ENCODE data around the gene BDH1.
"Not testable (repeated sequence)": the region's sequence is repeated elsewhere in the genome, so short reads cannot be mapped to it uniquely, and the experiment has no call there.

BDH1 gene

GRCh38 chr3:197520311-197521276 lies 35.2 kb downstream of the BDH1 start:
- no peaks in the 10 kb centered on the region for H3K36me3 ChIP-seq (ENCODE audit: low read length)
- H2AFZ ChIP-seq (ENCODE audit: low read depth, low read length, severe bottlenecking): no peak overlapping the region
- H3K79me2 ChIP-seq (ENCODE audit: insufficient read depth, low read length): no peaks in the 10 kb centered on the region
- H3K4me3 ChIP-seq (ENCODE audit: insufficient read depth, low read length, poor library complexity, severe bottlenecking): no peak overlapping the region
- TF ChIP-seq, protein P1, sequence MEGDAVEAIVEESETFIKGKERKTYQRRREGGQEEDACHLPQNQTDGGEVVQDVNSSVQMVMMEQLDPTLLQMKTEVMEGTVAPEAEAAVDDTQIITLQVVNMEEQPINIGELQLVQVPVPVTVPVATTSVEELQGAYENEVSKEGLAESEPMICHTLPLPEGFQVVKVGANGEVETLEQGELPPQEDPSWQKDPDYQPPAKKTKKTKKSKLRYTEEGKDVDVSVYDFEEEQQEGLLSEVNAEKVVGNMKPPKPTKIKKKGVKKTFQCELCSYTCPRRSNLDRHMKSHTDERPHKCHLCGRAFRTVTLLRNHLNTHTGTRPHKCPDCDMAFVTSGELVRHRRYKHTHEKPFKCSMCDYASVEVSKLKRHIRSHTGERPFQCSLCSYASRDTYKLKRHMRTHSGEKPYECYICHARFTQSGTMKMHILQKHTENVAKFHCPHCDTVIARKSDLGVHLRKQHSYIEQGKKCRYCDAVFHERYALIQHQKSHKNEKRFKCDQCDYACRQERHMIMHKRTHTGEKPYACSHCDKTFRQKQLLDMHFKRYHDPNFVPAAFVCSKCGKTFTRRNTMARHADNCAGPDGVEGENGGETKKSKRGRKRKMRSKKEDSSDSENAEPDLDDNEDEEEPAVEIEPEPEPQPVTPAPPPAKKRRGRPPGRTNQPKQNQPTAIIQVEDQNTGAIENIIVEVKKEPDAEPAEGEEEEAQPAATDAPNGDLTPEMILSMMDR (IDR thresholded peaks at IDR 0.05; ENCODE audit: insufficient read depth, low read length, poor library complexity, severe bottlenecking): no peak
- TF ChIP-seq EZH2phosphoT487 (conservative IDR thresholded peaks at IDR 0.05; ENCODE audit: low read length): no peak
- peaks cover 5% of the 10 kb centered on the region; the same call in 1 of the 2 replicates for H3F3A ChIP-seq (ENCODE audit: insufficient read depth)
- H3K9me3 ChIP-seq (ENCODE audit: insufficient read depth, low read length): no peaks in the 10 kb centered on the region
- H3K27ac ChIP-seq (ENCODE audit: low read depth, low read length): no peak overlapping the region
- H3K27me3 ChIP-seq (ENCODE audit: low read length): no peaks in the 10 kb centered on the region
- H3K9ac ChIP-seq (ENCODE audit: low read length): no peak overlapping the region
- no peak overlapping the region for H3K4me2 ChIP-seq (ENCODE audit: low read depth, low read length, poor library complexity, severe bottlenecking)
- no peaks in the 10 kb centered on the region for H4K20me1 ChIP-seq (ENCODE audit: low read depth, low read length)
- H3K9me2 ChIP-seq (replicated peaks; ENCODE audit: insufficient read depth, low read length): no peaks in the 10 kb centered on the region

DNA sequence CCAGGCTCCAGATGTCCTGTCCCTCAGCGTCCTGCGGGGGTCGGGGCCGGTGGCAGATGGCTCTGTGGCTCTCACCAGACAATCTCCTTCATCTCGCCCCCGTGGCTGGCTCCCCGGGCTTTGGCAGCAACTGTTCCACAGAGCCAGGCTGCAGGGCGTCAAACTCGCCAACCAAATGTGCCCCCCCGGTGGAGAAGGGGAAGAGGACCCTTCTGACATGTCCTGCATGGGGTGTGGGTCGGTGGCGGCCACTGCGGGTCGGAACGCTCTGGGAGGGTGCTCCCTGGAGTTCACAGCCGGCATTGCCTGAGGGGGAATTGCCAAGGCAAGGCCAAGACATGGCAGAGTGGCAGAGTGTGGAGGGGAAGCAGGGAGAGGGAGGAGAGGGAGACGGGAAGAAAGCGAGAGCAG lies 36.0 kb downstream of the BDH1 start:
- Histone ChIP-seq H3K27me3 (ENCODE audit: low read length) (no peaks in the 10 kb centered on the region), H3K27ac (ENCODE audit: low read depth, low read length) (no peak overlapping the region), H3K9ac (ENCODE audit: low read length) (no peak overlapping the region), H4K20me1 (ENCODE audit: low read depth, low read length) (no peaks in the 10 kb centered on the region), H3K9me2 (replicated peaks; ENCODE audit: insufficient read depth, low read length) (no peaks in the 10 kb centered on the region), H3K4me3 (ENCODE audit: insufficient read depth, low read length, poor library complexity, severe bottlenecking) (no peak overlapping the region), H3K79me2 (ENCODE audit: insufficient read depth, low read length) (no peaks in the 10 kb centered on the region), H3K9me3 (ENCODE audit: insufficient read depth, low read length) (no peaks in the 10 kb centered on the region), H3K36me3 (ENCODE audit: low read length) (no peaks in the 10 kb centered on the region), H2AFZ (ENCODE audit: low read depth, low read length, severe bottlenecking) (no peak overlapping the region), H3F3A (ENCODE audit: insufficient read depth) (peaks cover 5% of the 10 kb centered on the region; the same call in 1 of the 2 replicates), H3K4me2 (ENCODE audit: low read depth, low read length, poor library complexity, severe bottlenecking) (no peak overlapping the region)
- TF ChIP-seq, protein P1 (IDR thresholded peaks at IDR 0.05; ENCODE audit: insufficient read depth, low read length, poor library complexity, severe bottlenecking): no peak
- TF ChIP-seq EZH2phosphoT487 (conservative IDR thresholded peaks at IDR 0.05; ENCODE audit: low read length): no peak

GRCh38 chr3:197518881-197519421 lies 36.8 kb downstream of the BDH1 start:
- no peak overlapping the region for H3K4me2 ChIP-seq (ENCODE audit: low read depth, low read length, poor library complexity, severe bottlenecking)
- H4K20me1 ChIP-seq (ENCODE audit: low read depth, low read length): no peaks in the 10 kb centered on the region
- no peaks in the 10 kb centered on the region for H3K9me2 ChIP-seq (replicated peaks; ENCODE audit: insufficient read depth, low read length)
- H3K27me3 ChIP-seq (ENCODE audit: low read length): no peaks in the 10 kb centered on the region
- H3K36me3 ChIP-seq (ENCODE audit: low read length): no peaks in the 10 kb centered on the region
- H3K4me3 ChIP-seq (ENCODE audit: insufficient read depth, low read length, poor library complexity, severe bottlenecking): no peak overlapping the region
- H3K9me3 ChIP-seq (ENCODE audit: insufficient read depth, low read length): no peaks in the 10 kb centered on the region
- H3K27ac ChIP-seq (ENCODE audit: low read depth, low read length): peak overlapping the region; percentile 60
- peak overlapping the region; percentile 64 for H2AFZ ChIP-seq (ENCODE audit: low read depth, low read length, severe bottlenecking)
- H3F3A ChIP-seq (ENCODE audit: insufficient read depth): peaks cover 5% of the 10 kb centered on the region; the same call in 1 of the 2 replicates
- TF ChIP-seq, protein P1 (IDR thresholded peaks at IDR 0.05; ENCODE audit: insufficient read depth, low read length, poor library complexity, severe bottlenecking): no peak
- no peak for TF ChIP-seq EZH2phosphoT487 (conservative IDR thresholded peaks at IDR 0.05; ENCODE audit: low read length)
- no peak overlapping the region for H3K9ac ChIP-seq (ENCODE audit: low read length)
- H3K79me2 ChIP-seq (ENCODE audit: insufficient read depth, low read length): no peaks in the 10 kb centered on the region

- not testable (repeated sequence) for H4K20me1 ChIP-seq (ENCODE audit: low read depth, low read length); H3K9me2 ChIP-seq (replicated peaks; ENCODE audit: insufficient read depth, low read length); H3K27ac ChIP-seq (ENCODE audit: low read depth, low read length); H3K36me3 ChIP-seq (ENCODE audit: low read length); H2AFZ ChIP-seq (ENCODE audit: low read depth, low read length, severe bottlenecking); H3F3A ChIP-seq (ENCODE audit: insufficient read depth); H3K9me3 ChIP-seq (ENCODE audit: insufficient read depth, low read length); H3K79me2 ChIP-seq (ENCODE audit: insufficient read depth, low read length); H3K27me3 ChIP-seq (ENCODE audit: low read length); H3K4me3 ChIP-seq (ENCODE audit: insufficient read depth, low read length, poor library complexity, severe bottlenecking); H3K4me2 ChIP-seq (ENCODE audit: low read depth, low read length, poor library complexity, severe bottlenecking); H3K9ac ChIP-seq (ENCODE audit: low read length)
These were observed 37.7 kb downstream of the BDH1 start for GRCh38 chr3:197517922-197518683.

DNA sequence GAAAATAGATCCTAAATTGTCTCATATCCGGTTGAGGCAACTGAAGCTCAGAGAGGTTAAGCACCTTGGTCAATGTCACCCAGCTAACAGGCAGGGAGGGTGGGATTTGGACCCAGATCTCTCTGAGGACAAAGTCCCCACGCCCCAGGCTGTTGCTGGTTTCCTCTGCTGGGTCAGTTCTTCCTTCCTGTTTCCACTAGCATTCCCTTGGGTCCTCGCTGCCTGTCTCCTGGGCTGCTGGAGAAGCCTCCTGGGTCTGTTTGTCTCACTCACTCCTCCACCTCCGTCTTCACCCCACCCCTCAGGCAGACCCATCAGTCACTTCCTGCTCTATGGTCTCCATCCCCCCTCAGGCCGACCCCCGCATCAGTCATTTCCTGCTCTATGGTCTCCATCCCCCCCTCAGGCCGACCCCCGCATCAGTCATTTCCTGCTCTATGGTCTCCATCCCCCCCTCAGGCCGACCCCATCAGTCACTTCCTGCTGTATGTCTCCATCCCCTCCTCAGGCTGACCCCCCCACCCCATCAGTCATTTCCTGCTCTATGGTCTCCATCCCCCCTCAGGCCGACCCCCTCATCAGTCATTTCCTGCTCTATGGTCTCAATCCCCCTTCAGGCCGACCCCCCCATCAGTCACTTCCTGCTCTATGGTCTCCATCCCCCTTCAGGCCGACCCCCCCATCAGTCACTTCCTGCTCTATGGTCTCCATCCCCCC lies 38.7 kb downstream of the BDH1 start:
- not testable (repeated sequence) for H3K4me2 ChIP-seq (ENCODE audit: low read depth, low read length, poor library complexity, severe bottlenecking)

More for the DNA sequence above, 38.7 kb downstream of the BDH1 start:
- not testable (repeated sequence) for H3K36me3 ChIP-seq (ENCODE audit: low read length); H3K9ac ChIP-seq (ENCODE audit: low read length); H2AFZ ChIP-seq (ENCODE audit: low read depth, low read length, severe bottlenecking); H3K9me2 ChIP-seq (replicated peaks; ENCODE audit: insufficient read depth, low read length); H3K27me3 ChIP-seq (ENCODE audit: low read length); H3K9me3 ChIP-seq (ENCODE audit: insufficient read depth, low read length); H4K20me1 ChIP-seq (ENCODE audit: low read depth, low read length); H3F3A ChIP-seq (ENCODE audit: insufficient read depth); H3K4me3 ChIP-seq (ENCODE audit: insufficient read depth, low read length, poor library complexity, severe bottlenecking); H3K79me2 ChIP-seq (ENCODE audit: insufficient read depth, low read length)
- 0 out of 2 replicates have a peak overlapping the region, but pooled peaks have one; percentile 1 for H3K27ac ChIP-seq (ENCODE audit: low read depth, low read length)

All from SU-DHL-6 (cell line).